ENCODE data around the gene ADAM22. TPM values are rescaled to one million over a fixed set of nuclear protein-coding genes. Genes with fewer than 3 reads are reported as not detected.

Gene ADAM22
- total and polyA plus RNA-seq, 4 donors: 0.04 to 0.61 (median 0.15) TPM

DNA sequence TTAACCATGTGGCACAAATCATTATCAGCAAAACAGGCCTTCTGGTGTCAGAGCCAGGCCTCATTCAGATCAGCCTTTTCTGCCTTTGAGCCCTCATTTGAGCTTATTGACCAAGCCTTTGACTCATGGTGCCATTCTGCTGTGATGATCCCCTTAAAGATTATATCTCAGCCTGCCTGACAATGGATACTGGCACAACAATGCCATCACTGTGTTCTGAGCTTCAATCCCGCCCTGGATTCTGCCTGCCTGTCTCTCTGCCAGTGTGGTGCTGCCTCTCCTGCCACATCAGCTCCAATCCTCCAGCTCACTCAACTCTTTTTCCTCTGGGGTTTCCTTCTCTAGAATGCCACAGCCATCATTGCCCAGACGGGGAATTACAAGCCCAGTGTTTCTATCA, 233.2 kb downstream of the ADAM22 start:
- H3K9me3 ChIP-seq (ENCODE audit: control insufficient read depth in 4 of 4, low read length in 3 of 4): no peaks in the 10 kb centered on the region
- H3K36me3 ChIP-seq (ENCODE audit: control insufficient read depth in 4 of 4, insufficient read depth in 3 of 4, low read depth in 1 of 4, low read length in 3 of 4): no peaks in the 10 kb centered on the region
- TF ChIP-seq RXRA (IDR thresholded peaks at IDR 0.05) (no peak), HNF4A (conservative IDR thresholded peaks at IDR 0.05) (no peak), SP1 (IDR thresholded peaks at IDR 0.05) (no peak), FOXA2 (IDR thresholded peaks at IDR 0.05) (no peak), TAF1 (conservative IDR thresholded peaks at IDR 0.05) (no peak), NR2F2 (IDR thresholded peaks at IDR 0.05) (no peak), GABPA (IDR thresholded peaks at IDR 0.05 in 1 of 2, conservative IDR thresholded peaks at IDR 0.05 in 1 of 2) (no peak)
- TF ChIP-seq, protein P1, sequence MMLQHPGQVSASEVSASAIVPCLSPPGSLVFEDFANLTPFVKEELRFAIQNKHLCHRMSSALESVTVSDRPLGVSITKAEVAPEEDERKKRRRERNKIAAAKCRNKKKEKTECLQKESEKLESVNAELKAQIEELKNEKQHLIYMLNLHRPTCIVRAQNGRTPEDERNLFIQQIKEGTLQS (IDR thresholded peaks at IDR 0.05): no peak
- TF ChIP-seq, protein P2, sequence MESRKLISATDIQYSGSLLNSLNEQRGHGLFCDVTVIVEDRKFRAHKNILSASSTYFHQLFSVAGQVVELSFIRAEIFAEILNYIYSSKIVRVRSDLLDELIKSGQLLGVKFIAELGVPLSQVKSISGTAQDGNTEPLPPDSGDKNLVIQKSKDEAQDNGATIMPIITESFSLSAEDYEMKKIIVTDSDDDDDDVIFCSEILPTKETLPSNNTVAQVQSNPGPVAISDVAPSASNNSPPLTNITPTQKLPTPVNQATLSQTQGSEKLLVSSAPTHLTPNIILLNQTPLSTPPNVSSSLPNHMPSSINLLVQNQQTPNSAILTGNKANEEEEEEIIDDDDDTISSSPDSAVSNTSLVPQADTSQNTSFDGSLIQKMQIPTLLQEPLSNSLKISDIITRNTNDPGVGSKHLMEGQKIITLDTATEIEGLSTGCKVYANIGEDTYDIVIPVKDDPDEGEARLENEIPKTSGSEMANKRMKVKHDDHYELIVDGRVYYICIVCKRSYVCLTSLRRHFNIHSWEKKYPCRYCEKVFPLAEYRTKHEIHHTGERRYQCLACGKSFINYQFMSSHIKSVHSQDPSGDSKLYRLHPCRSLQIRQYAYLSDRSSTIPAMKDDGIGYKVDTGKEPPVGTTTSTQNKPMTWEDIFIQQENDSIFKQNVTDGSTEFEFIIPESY (IDR thresholded peaks at IDR 0.05): no peak
- H3K9ac ChIP-seq (ENCODE audit: low read depth in 1 of 2, low read length in 2 of 2): no peak overlapping the region
- H3K4me1 ChIP-seq (ENCODE audit: control insufficient read depth in 4 of 4, insufficient read depth in 4 of 4, low read length in 3 of 4): no peaks in the 10 kb centered on the region
- no peak overlapping the region for H3K27ac ChIP-seq (ENCODE audit: low read depth in 1 of 2, low read length in 2 of 2)
- no peak overlapping the region for H3K4me3 ChIP-seq (ENCODE audit: low read depth in 1 of 3, low read length in 3 of 3)
- no peaks in the 10 kb centered on the region for H3K27me3 ChIP-seq (ENCODE audit: control insufficient read depth in 4 of 4, insufficient read depth in 4 of 4, low read length in 3 of 4)
- 89% methylated on average over 2 of the region's 2 CpGs for WGBS
- DNase-seq (ENCODE audit: low spot score): no peak

DNA sequence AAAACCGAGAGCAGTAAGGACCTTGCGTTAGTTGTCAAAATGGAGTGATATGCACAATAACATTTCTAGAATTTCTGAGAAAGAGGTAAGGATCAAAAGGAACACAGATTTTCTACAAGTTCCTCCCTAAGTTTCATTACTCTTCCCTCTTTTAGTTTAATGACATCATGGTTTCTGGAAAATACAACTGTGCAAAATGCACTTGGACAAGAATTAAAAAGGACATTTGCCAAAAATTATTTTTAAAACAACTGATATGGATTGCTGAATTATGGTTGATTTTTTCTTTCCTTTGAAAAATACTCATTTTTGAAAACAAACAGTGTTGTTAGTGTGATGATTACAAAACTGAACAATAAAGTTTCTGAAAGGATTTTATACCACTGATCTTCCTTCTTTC, 233.7 kb downstream of the ADAM22 start:
- Histone ChIP-seq H3K9me3 (ENCODE audit: control insufficient read depth in 4 of 4, low read length in 3 of 4) (no peaks in the 10 kb centered on the region), H3K27me3 (ENCODE audit: control insufficient read depth in 4 of 4, insufficient read depth in 4 of 4, low read length in 3 of 4) (no peaks in the 10 kb centered on the region), H3K27ac (ENCODE audit: low read depth in 1 of 2, low read length in 2 of 2) (no peak overlapping the region), H3K36me3 (ENCODE audit: control insufficient read depth in 4 of 4, insufficient read depth in 3 of 4, low read depth in 1 of 4, low read length in 3 of 4) (no peaks in the 10 kb centered on the region), H3K4me3 (ENCODE audit: low read depth in 1 of 3, low read length in 3 of 3) (no peak overlapping the region), H3K4me1 (ENCODE audit: control insufficient read depth in 4 of 4, insufficient read depth in 4 of 4, low read length in 3 of 4) (no peaks in the 10 kb centered on the region), H3K9ac (ENCODE audit: low read depth in 1 of 2, low read length in 2 of 2) (no peak overlapping the region)
- no peak for DNase-seq (ENCODE audit: low spot score)
- WGBS: 90% methylated on average over 2 of the region's 2 CpGs
- TF ChIP-seq, protein P3, sequence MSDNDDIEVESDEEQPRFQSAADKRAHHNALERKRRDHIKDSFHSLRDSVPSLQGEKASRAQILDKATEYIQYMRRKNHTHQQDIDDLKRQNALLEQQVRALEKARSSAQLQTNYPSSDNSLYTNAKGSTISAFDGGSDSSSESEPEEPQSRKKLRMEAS (IDR thresholded peaks at IDR 0.05): no peak
- no peak for TF ChIP-seq YY1 (IDR thresholded peaks at IDR 0.05)
- TF ChIP-seq, protein P4, sequence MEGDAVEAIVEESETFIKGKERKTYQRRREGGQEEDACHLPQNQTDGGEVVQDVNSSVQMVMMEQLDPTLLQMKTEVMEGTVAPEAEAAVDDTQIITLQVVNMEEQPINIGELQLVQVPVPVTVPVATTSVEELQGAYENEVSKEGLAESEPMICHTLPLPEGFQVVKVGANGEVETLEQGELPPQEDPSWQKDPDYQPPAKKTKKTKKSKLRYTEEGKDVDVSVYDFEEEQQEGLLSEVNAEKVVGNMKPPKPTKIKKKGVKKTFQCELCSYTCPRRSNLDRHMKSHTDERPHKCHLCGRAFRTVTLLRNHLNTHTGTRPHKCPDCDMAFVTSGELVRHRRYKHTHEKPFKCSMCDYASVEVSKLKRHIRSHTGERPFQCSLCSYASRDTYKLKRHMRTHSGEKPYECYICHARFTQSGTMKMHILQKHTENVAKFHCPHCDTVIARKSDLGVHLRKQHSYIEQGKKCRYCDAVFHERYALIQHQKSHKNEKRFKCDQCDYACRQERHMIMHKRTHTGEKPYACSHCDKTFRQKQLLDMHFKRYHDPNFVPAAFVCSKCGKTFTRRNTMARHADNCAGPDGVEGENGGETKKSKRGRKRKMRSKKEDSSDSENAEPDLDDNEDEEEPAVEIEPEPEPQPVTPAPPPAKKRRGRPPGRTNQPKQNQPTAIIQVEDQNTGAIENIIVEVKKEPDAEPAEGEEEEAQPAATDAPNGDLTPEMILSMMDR (IDR thresholded peaks at IDR 0.05; ENCODE audit: low read depth, low read length, missing input control): no peak
- TF ChIP-seq JUND (IDR thresholded peaks at IDR 0.05): no peak

DNA sequence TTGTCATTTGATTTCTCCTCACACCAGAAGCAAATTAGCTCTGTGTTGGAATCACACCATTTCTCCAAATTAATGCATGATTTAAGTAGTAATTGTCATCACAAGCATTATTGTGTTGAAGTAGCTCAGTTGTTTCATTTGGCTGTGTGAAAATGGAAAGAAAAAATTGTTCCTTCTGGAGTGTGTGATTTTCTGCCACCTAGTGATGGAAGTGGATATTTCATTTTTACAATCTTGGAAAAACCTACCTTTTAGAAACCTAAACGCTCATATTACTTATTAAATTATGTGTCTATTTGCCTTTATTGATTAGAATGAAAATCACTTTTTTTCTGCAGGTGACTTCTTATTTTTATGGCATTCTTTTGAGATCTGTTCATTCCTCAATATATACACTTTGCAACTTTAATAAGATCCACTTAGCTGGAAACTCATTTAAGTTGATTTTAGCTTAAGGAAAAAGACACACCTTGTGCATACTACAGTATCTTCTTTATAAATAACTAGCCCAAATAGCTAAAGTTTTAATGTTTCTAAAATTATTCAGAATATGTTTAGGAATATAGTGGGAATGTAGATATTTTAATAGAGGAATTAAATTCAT, 235.8 kb downstream of the ADAM22 start:
- no peak overlapping the region for H3K27ac ChIP-seq (ENCODE audit: low read depth in 1 of 2, low read length in 2 of 2)
- H3K4me3 ChIP-seq (ENCODE audit: low read depth in 1 of 3, low read length in 3 of 3): no peak overlapping the region
- DNase-seq (ENCODE audit: low spot score): no peak
- no peaks in the 10 kb centered on the region for H3K27me3 ChIP-seq (ENCODE audit: control insufficient read depth in 4 of 4, insufficient read depth in 4 of 4, low read length in 3 of 4)
- WGBS: 6% methylated on average over 1 of the region's 1 CpG
- H3K9me3 ChIP-seq (ENCODE audit: control insufficient read depth in 4 of 4, low read length in 3 of 4): no peaks in the 10 kb centered on the region
- no peak overlapping the region for H3K9ac ChIP-seq (ENCODE audit: low read depth in 1 of 2, low read length in 2 of 2)
- no peaks in the 10 kb centered on the region for H3K4me1 ChIP-seq (ENCODE audit: control insufficient read depth in 4 of 4, insufficient read depth in 4 of 4, low read length in 3 of 4)
- peak; percentile 62 to 75 for TF ChIP-seq RAD21 (IDR thresholded peaks at IDR 0.05)
- no peak for TF ChIP-seq TAF1 (conservative IDR thresholded peaks at IDR 0.05)
- TF ChIP-seq, protein P4 (IDR thresholded peaks at IDR 0.05; ENCODE audit: low read depth, low read length, missing input control): peak; percentile 41
- no peaks in the 10 kb centered on the region for H3K36me3 ChIP-seq (ENCODE audit: control insufficient read depth in 4 of 4, insufficient read depth in 3 of 4, low read depth in 1 of 4, low read length in 3 of 4)

Data from liver (tissue), 9 donors.